KMS-11 (cell line): ENCODE measurements around the gene CENPF.

Experiments used
- H2AFZ ChIP-seq: fragments of 200-600 bp; sonication (generic); 2 replicates; pipeline ENCODE4 v1.6.1; 2016; ENCODE audit warnings: antibody characterized with exemption, mixed run types, low read depth
- H3K27ac ChIP-seq: fragments of 200-600 bp; sonication (generic); 2 replicates; pipeline ENCODE4 v1.6.1; 2016; ENCODE audit warnings: mild to moderate bottlenecking, mixed run types
- H3K27me3 ChIP-seq: fragments of 200-600 bp; sonication (generic); 2 replicates; pipeline ENCODE4 v1.6.1; 2017; ENCODE audit warnings: mild to moderate bottlenecking, low read depth, mixed run types, moderate library complexity; ENCODE audit not compliant: insufficient read depth
- H3K36me3 ChIP-seq: fragments of 200-600 bp; sonication (generic); 2 replicates; pipeline ENCODE4 v1.6.1; 2017; ENCODE audit warnings: mild to moderate bottlenecking, mixed run types; ENCODE audit not compliant: insufficient read depth
- H3K4me1 ChIP-seq: fragments of 200-600 bp; sonication (generic); 2 replicates; pipeline ENCODE4 v1.6.1; 2016; ENCODE audit warnings: mild to moderate bottlenecking, low read depth, mixed run types; ENCODE audit not compliant: poor library complexity, severe bottlenecking
- H3K4me2 ChIP-seq: fragments of 200-600 bp; sonication (generic); 2 replicates; pipeline ENCODE4 v1.7.0; 2016; ENCODE audit warnings: mild to moderate bottlenecking, mixed run types
- H3K4me3 ChIP-seq: fragments of 200-600 bp; sonication (generic); IDR thresholded peaks from 2 replicates; pipeline ENCODE4 v1.6.1; 2017; ENCODE audit warnings: low read depth, low read length, mixed read lengths; ENCODE audit not compliant: insufficient read depth
- H3K79me2 ChIP-seq: fragments of 200-600 bp; sonication (generic); 2 replicates; pipeline ENCODE4 v1.6.1; 2016; ENCODE audit warnings: low read depth, mixed run types; ENCODE audit not compliant: insufficient read depth
- H3K9ac ChIP-seq: fragments of 200-600 bp; sonication (generic); 2 replicates; pipeline ENCODE4 v1.6.1; 2016; ENCODE audit warnings: mild to moderate bottlenecking, mixed run types
- H4K20me1 ChIP-seq: fragments of 200-600 bp; sonication (generic); 2 replicates; pipeline ENCODE4 v1.6.1; 2016; ENCODE audit warnings: mild to moderate bottlenecking, mixed run types; ENCODE audit not compliant: insufficient read depth
- TF ChIP-seq, protein P1 (sequence below): fragments of 200-600 bp; sonication (generic); conservative IDR thresholded peaks from 2 replicates; pipeline ENCODE4 v1.6.1; 2017; ENCODE audit warnings: low read depth, mild to moderate bottlenecking, antibody characterized with exemption, low read length, moderate library complexity, mixed read lengths

Gene CENPF

DNA sequence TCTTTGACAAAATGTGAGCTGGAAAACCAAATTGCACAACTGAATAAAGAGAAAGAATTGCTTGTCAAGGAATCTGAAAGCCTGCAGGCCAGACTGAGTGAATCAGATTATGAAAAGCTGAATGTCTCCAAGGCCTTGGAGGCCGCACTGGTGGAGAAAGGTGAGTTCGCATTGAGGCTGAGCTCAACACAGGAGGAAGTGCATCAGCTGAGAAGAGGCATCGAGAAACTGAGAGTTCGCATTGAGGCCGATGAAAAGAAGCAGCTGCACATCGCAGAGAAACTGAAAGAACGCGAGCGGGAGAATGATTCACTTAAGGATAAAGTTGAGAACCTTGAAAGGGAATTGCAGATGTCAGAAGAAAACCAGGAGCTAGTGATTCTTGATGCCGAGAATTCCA is 42.7 kb downstream of the CENPF start:
- no peak overlapping the region for H3K9ac ChIP-seq
- H4K20me1 ChIP-seq, result no peaks in the 10 kb centered on the region
- H3K36me3 ChIP-seq, result peaks cover 7% of the 10 kb centered on the region; the same call in 1 of the 2 replicates
- H3K4me2 ChIP-seq, result no peak overlapping the region
- H2AFZ ChIP-seq, result no peak overlapping the region
- H3K79me2 ChIP-seq, result no peaks in the 10 kb centered on the region
- H3K4me1 ChIP-seq, result peaks cover 12% of the 10 kb centered on the region
- H3K27ac ChIP-seq, result no peak overlapping the region
- H3K4me3 ChIP-seq, result no peak overlapping the region
- no peaks in the 10 kb centered on the region for H3K27me3 ChIP-seq
- TF ChIP-seq, protein P1, sequence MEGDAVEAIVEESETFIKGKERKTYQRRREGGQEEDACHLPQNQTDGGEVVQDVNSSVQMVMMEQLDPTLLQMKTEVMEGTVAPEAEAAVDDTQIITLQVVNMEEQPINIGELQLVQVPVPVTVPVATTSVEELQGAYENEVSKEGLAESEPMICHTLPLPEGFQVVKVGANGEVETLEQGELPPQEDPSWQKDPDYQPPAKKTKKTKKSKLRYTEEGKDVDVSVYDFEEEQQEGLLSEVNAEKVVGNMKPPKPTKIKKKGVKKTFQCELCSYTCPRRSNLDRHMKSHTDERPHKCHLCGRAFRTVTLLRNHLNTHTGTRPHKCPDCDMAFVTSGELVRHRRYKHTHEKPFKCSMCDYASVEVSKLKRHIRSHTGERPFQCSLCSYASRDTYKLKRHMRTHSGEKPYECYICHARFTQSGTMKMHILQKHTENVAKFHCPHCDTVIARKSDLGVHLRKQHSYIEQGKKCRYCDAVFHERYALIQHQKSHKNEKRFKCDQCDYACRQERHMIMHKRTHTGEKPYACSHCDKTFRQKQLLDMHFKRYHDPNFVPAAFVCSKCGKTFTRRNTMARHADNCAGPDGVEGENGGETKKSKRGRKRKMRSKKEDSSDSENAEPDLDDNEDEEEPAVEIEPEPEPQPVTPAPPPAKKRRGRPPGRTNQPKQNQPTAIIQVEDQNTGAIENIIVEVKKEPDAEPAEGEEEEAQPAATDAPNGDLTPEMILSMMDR, result no peak

DNA sequence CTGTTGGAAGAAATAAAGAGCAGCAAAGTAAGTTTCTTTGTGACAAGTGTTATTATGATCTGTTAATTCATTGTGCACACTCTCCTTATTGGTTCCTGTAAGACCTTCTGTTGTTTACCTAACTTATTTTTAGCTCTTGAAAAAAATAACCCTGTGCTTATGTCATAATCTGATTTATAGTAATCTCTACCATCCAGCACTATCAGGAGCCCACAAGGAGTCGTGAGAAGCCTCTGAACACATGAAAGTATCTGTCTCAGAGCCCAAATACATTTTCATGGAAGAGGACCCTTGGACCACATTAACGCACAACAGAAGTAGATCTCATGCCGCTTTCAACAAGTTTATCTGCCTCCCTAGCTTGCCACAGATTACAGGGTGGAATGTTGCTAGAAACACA is 45.8 kb downstream of the CENPF start:
- H3K27me3 ChIP-seq, result no peaks in the 10 kb centered on the region
- H2AFZ ChIP-seq, result no peak overlapping the region
- H3K4me3 ChIP-seq, result no peak overlapping the region
- no peak overlapping the region for H3K9ac ChIP-seq
- peaks cover 12% of the 10 kb centered on the region for H3K4me1 ChIP-seq
- TF ChIP-seq, protein P1, result no peak
- no peaks in the 10 kb centered on the region for H3K79me2 ChIP-seq
- H3K36me3 ChIP-seq, result peaks cover 5% of the 10 kb centered on the region; the same call in 1 of the 2 replicates
- no peak overlapping the region for H3K4me2 ChIP-seq
- H4K20me1 ChIP-seq, result no peaks in the 10 kb centered on the region
- H3K27ac ChIP-seq, result no peak overlapping the region

DNA sequence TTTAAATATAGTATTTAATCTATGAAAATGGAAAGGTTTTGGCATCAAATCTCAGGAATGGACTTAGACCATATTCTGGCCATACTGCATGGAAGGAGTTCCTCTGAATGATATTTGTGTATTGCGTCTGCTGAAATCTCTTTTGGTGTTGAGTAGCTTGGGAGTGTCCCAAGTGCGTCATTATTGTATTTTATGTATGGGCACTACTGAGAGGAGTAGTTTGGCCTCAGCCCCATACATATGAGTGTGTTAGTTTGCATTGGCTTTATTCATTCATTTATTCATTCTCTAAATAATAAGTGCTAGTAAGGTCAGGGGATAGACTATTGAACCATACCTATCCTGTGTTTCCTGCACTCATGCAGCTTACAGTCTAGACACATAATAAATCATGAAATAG is 46.6 kb downstream of the CENPF start:
- H3K4me2 ChIP-seq, result no peak overlapping the region
- no peak overlapping the region for H3K9ac ChIP-seq
- TF ChIP-seq, protein P1, result no peak
- no peak overlapping the region for H3K27ac ChIP-seq
- no peaks in the 10 kb centered on the region for H3K79me2 ChIP-seq
- H4K20me1 ChIP-seq, result no peaks in the 10 kb centered on the region
- no peak overlapping the region for H2AFZ ChIP-seq
- peaks cover 6% of the 10 kb centered on the region for H3K4me1 ChIP-seq
- H3K4me3 ChIP-seq, result no peak overlapping the region
- peaks cover 11% of the 10 kb centered on the region; the same call in 1 of the 2 replicates for H3K36me3 ChIP-seq
- H3K27me3 ChIP-seq, result no peaks in the 10 kb centered on the region

DNA sequence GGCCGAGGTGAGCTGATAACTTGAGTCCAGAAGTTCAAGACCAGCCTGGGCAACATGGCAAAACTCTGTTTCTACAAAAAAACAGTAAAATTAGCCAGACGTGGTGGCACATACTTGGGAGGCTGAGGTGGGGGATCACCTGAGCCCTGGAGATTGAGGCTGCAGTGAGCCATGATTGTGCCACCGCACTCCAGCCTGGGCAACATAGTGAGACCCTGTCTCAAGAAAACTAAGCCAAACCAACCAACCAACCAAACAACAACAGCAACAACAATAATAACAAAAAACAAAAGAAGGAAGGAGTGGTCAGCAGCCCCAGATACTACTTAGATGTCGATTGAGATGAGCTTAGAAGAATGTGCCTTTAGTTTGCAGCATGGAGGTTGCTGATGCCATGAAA is 47.7 kb downstream of the CENPF start:
- H2AFZ ChIP-seq, result no peak overlapping the region
- no peaks in the 10 kb centered on the region for H3K4me1 ChIP-seq
- TF ChIP-seq, protein P1, result no peak
- H3K27me3 ChIP-seq, result no peaks in the 10 kb centered on the region
- H3K36me3 ChIP-seq, result peaks cover 13% of the 10 kb centered on the region; the same call in 1 of the 2 replicates
- no peaks in the 10 kb centered on the region for H4K20me1 ChIP-seq
- no peak overlapping the region for H3K9ac ChIP-seq
- no peak overlapping the region for H3K4me3 ChIP-seq
- H3K27ac ChIP-seq, result no peak overlapping the region
- H3K79me2 ChIP-seq, result no peaks in the 10 kb centered on the region
- no peak overlapping the region for H3K4me2 ChIP-seq
